ENCODE results near the gene SGIP1.

Gene SGIP1

DNA sequence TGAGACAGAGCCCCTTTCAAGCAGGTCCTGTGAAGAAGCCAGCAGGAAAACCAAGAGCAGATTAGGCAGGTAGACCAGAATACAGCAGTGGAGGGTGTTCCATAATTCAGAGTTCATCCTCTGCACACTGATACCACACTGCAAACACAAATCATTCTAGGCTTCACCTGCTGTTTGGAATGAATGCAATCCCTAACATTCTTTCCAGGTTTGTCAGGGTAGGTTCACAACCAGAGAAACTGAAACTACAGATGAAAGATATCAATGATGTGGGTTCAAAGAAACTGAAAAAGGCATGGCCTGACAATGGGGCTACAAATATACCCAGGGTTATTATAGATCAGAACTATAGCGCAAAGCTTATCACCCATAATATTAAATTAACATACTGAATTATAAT lies 8.9 kb upstream of the SGIP1 start:
- H3K27ac Mint-ChIP-seq, result no peak overlapping the region
- no peaks in the 10 kb centered on the region for H3K4me1 Mint-ChIP-seq

DNA sequence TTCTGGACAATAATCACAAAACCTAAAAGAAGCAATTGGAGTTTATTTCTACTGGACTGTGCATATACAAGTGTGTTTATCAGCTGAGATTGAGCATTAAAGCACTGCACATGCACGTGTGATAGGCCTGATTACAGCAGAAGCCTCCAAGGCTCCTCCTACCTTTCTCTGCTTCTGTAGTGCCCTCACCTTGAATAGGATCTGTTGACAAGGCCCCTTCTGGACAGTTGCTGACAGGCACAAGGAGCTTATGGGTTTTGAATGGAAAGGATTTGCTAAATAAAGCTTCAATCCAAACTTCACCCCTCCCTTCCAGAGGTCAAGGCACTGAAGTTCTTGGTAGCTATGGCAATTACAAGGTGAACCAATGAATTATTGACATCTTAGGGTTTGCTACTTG lies 7.9 kb upstream of the SGIP1 start:
- Mint-ChIP-seq H3K27ac (no peak overlapping the region), H3K4me3 (no peak overlapping the region), H3K27me3 (ENCODE audit: low read depth, poor library complexity) (peaks cover 7% of the 10 kb centered on the region)

More for the DNA sequence above, 8.9 kb upstream of the SGIP1 start:
- TF ChIP-seq, protein P1, sequence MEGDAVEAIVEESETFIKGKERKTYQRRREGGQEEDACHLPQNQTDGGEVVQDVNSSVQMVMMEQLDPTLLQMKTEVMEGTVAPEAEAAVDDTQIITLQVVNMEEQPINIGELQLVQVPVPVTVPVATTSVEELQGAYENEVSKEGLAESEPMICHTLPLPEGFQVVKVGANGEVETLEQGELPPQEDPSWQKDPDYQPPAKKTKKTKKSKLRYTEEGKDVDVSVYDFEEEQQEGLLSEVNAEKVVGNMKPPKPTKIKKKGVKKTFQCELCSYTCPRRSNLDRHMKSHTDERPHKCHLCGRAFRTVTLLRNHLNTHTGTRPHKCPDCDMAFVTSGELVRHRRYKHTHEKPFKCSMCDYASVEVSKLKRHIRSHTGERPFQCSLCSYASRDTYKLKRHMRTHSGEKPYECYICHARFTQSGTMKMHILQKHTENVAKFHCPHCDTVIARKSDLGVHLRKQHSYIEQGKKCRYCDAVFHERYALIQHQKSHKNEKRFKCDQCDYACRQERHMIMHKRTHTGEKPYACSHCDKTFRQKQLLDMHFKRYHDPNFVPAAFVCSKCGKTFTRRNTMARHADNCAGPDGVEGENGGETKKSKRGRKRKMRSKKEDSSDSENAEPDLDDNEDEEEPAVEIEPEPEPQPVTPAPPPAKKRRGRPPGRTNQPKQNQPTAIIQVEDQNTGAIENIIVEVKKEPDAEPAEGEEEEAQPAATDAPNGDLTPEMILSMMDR (IDR thresholded peaks at IDR 0.05), result no peak
- no peaks in the 10 kb centered on the region for H3K36me3 Mint-ChIP-seq (ENCODE audit: low read depth)
- H3K27me3 Mint-ChIP-seq (ENCODE audit: low read depth, poor library complexity), result peaks cover 3% of the 10 kb centered on the region
- no peak overlapping the region for H3K4me3 Mint-ChIP-seq
- DNase-seq, result no peak
- no peaks in the 10 kb centered on the region for H3K9me3 Mint-ChIP-seq

DNA sequence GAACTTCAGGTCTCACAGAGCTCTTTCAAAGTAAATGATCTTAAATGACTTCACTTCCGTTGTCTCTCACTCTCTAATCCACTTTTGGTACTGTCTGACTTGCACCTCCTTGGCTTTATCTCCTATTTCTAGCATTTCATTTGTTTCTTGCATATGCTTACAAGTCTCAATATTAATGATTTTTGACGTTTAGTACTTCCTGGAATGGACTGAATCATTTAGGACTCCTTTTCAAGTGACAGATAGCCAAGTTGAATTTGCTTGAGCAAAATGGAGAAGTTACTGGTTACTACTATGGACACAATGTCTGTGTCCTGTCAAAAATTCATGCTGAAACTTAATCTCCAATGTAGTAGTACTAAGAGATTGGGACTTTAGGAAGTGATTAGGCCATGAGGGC lies 7.0 kb upstream of the SGIP1 start:
- H3K27me3 Mint-ChIP-seq (ENCODE audit: low read depth, poor library complexity), result peaks cover 17% of the 10 kb centered on the region
- H3K27ac Mint-ChIP-seq, result no peak overlapping the region
- no peaks in the 10 kb centered on the region for H3K9me3 Mint-ChIP-seq

More for the DNA sequence above, 7.9 kb upstream of the SGIP1 start:
- Mint-ChIP-seq H3K4me1 (no peaks in the 10 kb centered on the region), H3K36me3 (ENCODE audit: low read depth) (no peaks in the 10 kb centered on the region), H3K9me3 (no peaks in the 10 kb centered on the region)
- DNase-seq, result no peak
- TF ChIP-seq, protein P1 (IDR thresholded peaks at IDR 0.05), result no peak

DNA sequence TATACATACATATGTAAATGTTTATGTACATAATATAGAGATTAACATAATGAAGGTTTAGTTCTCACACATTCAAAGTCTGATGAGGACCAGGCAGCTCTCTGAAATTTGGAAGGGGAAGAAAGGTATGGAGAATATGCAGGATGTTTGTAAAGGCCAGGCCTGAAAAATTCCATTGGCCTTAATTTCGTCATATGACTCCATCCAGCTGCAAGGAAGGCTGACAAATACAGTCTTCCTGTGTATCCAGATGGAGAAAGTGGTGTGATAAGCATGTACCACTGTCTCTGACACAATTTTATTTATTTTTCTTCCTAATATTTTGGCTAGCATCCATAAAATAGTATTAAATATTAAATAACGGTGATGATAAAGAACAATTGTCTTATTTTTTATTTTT lies 6.3 kb upstream of the SGIP1 start:
- TF ChIP-seq, protein P1 (IDR thresholded peaks at IDR 0.05), result no peak
- Mint-ChIP-seq H3K4me1 (peaks cover 4% of the 10 kb centered on the region), H3K36me3 (ENCODE audit: low read depth) (no peaks in the 10 kb centered on the region), H3K9me3 (no peaks in the 10 kb centered on the region), H3K4me3 (no peak overlapping the region), H3K27ac (no peak overlapping the region), H3K27me3 (ENCODE audit: low read depth, poor library complexity) (peaks cover 24% of the 10 kb centered on the region)
- DNase-seq, result no peak

More for the DNA sequence above, 7.0 kb upstream of the SGIP1 start:
- Mint-ChIP-seq H3K36me3 (ENCODE audit: low read depth) (no peaks in the 10 kb centered on the region), H3K4me1 (no peaks in the 10 kb centered on the region), H3K4me3 (no peak overlapping the region)
- DNase-seq, result no peak
- TF ChIP-seq, protein P1 (IDR thresholded peaks at IDR 0.05), result no peak

DNA sequence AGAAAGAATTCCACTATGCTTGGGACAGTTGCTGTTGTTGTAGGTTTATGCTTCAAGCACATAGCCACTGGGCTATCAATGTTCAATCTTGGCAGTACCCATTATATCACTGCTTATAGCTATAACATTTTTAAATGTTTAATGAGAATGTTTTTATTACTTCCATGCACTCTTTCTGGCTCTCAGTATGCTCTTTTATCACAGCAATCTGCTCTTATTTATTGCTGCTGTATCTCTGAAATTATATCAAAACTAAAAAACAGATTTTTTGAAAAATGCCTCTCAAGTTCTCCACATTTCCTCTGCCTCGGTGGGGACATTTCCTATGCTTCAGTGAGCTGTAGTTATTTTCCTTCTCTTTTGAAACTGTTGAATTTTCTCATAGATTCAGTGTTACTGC lies 5.4 kb upstream of the SGIP1 start:
- no peak for DNase-seq
- Mint-ChIP-seq H3K27ac (no peak overlapping the region), H3K27me3 (ENCODE audit: low read depth, poor library complexity) (peaks cover 33% of the 10 kb centered on the region), H3K4me1 (peaks cover 10% of the 10 kb centered on the region), H3K36me3 (ENCODE audit: low read depth) (no peaks in the 10 kb centered on the region), H3K4me3 (no peak overlapping the region), H3K9me3 (no peaks in the 10 kb centered on the region)
- TF ChIP-seq, protein P1 (IDR thresholded peaks at IDR 0.05), result no peak

DNA sequence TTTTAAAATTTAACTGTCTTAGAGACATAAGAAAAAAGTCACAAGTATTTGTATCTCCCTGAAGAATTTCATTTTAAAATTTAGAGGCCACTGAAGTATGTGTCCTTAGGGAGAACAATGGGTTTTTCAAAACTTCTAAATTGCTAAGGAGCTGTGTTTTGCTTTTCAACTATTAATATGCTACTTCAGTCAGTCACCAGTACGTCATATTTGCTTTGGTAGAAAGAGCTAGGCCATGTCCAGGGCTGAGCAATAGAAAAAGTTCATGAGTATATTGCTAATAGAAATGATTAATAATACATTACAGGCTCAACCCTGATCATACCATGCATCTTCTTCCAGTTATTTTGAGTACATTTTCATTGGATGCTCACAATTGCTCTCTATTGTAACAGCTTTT lies 1.7 kb upstream of the SGIP1 start:
- Mint-ChIP-seq H3K4me3 (peak overlapping the region; percentile 90), H3K36me3 (ENCODE audit: low read depth) (no peaks in the 10 kb centered on the region), H3K27ac (no peak overlapping the region), H3K27me3 (ENCODE audit: low read depth, poor library complexity) (peaks cover 54% of the 10 kb centered on the region), H3K4me1 (peaks cover 21% of the 10 kb centered on the region), H3K9me3 (no peaks in the 10 kb centered on the region)
- no peak for DNase-seq
- TF ChIP-seq, protein P1 (IDR thresholded peaks at IDR 0.05), result no peak
